HG03439 (cell line): Measurements from ENCODE around the gene RSPO4.

Experiments used
- ATAC-seq: cut with Tn5 transposase; IDR thresholded peaks from one replicate; pipeline ENCODE4 v1.9.1; 2021; ENCODE audit warnings: mild to moderate bottlenecking, moderate library complexity; ENCODE audit not compliant: unreplicated experiment

RSPO4 gene

GRCh38 chr20:944774-945410 is 57.2 kb downstream of the RSPO4 start:
- ATAC-seq = no peak

- ATAC-seq = no peak
Observed at GRCh38 chr20:944148-944547, 58.0 kb downstream of the RSPO4 start.

- ATAC-seq = no peak
Observed at GRCh38 chr20:942611-943010, 59.5 kb downstream of the RSPO4 start.

- no peak for ATAC-seq
Observed at GRCh38 chr20:940926-941325, 61.2 kb downstream of the RSPO4 start.

- ATAC-seq = no peak
Observed at GRCh38 chr20:939606-940005, 62.5 kb downstream of the RSPO4 start.

- ATAC-seq = no peak
Observed at GRCh38 chr20:934186-934840, 67.8 kb downstream of the RSPO4 start.

GRCh38 chr20:933029-933428 is 69.1 kb downstream of the RSPO4 start:
- ATAC-seq = no peak

GRCh38 chr20:931401-931800 is 70.7 kb downstream of the RSPO4 start:
- ATAC-seq = no peak

GRCh38 chr20:926670-927069 is 75.4 kb downstream of the RSPO4 start:
- no peak for ATAC-seq

- no peak for ATAC-seq
Observed at GRCh38 chr20:925516-925915, 76.6 kb downstream of the RSPO4 start.

- ATAC-seq = no peak
Observed at GRCh38 chr20:924639-925038, 77.5 kb downstream of the RSPO4 start.

GRCh38 chr20:922781-923180 is 79.3 kb downstream of the RSPO4 start:
- ATAC-seq = no peak

GRCh38 chr20:921068-921467 is 81.0 kb downstream of the RSPO4 start:
- ATAC-seq = no peak

- ATAC-seq = no peak
Observed at GRCh38 chr20:920311-920710, 81.8 kb downstream of the RSPO4 start.

GRCh38 chr20:919491-919916 is 82.6 kb downstream of the RSPO4 start:
- ATAC-seq = no peak

- no peak for ATAC-seq
Observed at GRCh38 chr20:917416-917815, 84.7 kb downstream of the RSPO4 start.

- no peak for ATAC-seq
Observed at GRCh38 chr20:916825-917224, 85.3 kb downstream of the RSPO4 start.

GRCh38 chr20:916125-916799 is 85.8 kb downstream of the RSPO4 start, which contains the start of gene ANGPT4:
Gene ANGPT4 (minus strand): TSS chr20:916334. CDS start chr20:916214, 120 bp downstream.
- no peak for ATAC-seq

GRCh38 chr20:914727-915498 is 87.2 kb downstream of the RSPO4 start:
- ATAC-seq = no peak

GRCh38 chr20:913306-913849 is 88.7 kb downstream of the RSPO4 start:
- no peak for ATAC-seq
